Trophoblast cell (in vitro differentiated cells and primary cell): ENCODE results near the gene ZBTB7C.

Experiments used
- DNase-seq, 2 donors: peaks; one replicate each; pipeline ENCODE4 v3.0.0-alpha.2; 2016
- H2AFZ ChIP-seq: 2 replicates; pipeline ENCODE4 v1.6.1; 2013; ENCODE audit warnings: low read length, moderate library complexity, mild to moderate bottlenecking; ENCODE audit not compliant: insufficient read depth, poor library complexity
- H2AK5ac ChIP-seq: 2 replicates; pipeline ENCODE4 v1.6.1; 2013; ENCODE audit warnings: mild to moderate bottlenecking, low read length
- H2BK120ac ChIP-seq: 2 replicates; pipeline ENCODE4 v1.6.1; 2013; ENCODE audit warnings: low read length, mild to moderate bottlenecking, moderate library complexity; ENCODE audit not compliant: insufficient read depth, poor library complexity
- H2BK12ac ChIP-seq: 2 replicates; pipeline ENCODE4 v1.6.1; 2013; ENCODE audit warnings: mild to moderate bottlenecking, low read length, moderate library complexity
- H2BK5ac ChIP-seq: 2 replicates; pipeline ENCODE4 v1.6.1; 2013; ENCODE audit warnings: low read length, low read depth, moderate library complexity, mild to moderate bottlenecking; ENCODE audit not compliant: poor library complexity
- H3K14ac ChIP-seq: 2 replicates; pipeline ENCODE4 v1.6.1; 2013; ENCODE audit warnings: mild to moderate bottlenecking, low read length
- H3K18ac ChIP-seq: 2 replicates; pipeline ENCODE4 v1.6.1; 2013; ENCODE audit warnings: mild to moderate bottlenecking, low read length
- H3K23ac ChIP-seq: 2 replicates; pipeline ENCODE4 v1.6.1; 2013; ENCODE audit warnings: low read length
- H3K27ac ChIP-seq: 2 replicates; pipeline ENCODE4 v1.5.1; 2013; ENCODE audit warnings: low read depth, mild to moderate bottlenecking, inconsistent platforms, low read length, moderate library complexity
- H3K27me3 ChIP-seq: 2 replicates; pipeline ENCODE4 v1.6.1; 2013; ENCODE audit warnings: inconsistent platforms, mild to moderate bottlenecking, low read length, moderate library complexity; ENCODE audit not compliant: insufficient read depth
- H3K36me3 ChIP-seq, 2 experiments: 1 replicate in 1 of 2; 2 replicates in 1 of 2; pipeline ENCODE4 v1.6.1; 2013; ENCODE audit warnings: low read length in 2 of 2, mild to moderate bottlenecking in 2 of 2, moderate library complexity in 1 of 2; ENCODE audit not compliant: insufficient read depth in 2 of 2, control insufficient read depth in 1 of 2
- H3K4ac ChIP-seq: 2 replicates; pipeline ENCODE4 v1.6.1; 2013; ENCODE audit warnings: low read depth, mild to moderate bottlenecking, low read length, moderate library complexity
- H3K4me1 ChIP-seq, 2 experiments: 1 replicate in 1 of 2; 2 replicates in 1 of 2; pipeline ENCODE4 v1.6.1; 2013; ENCODE audit warnings: low read length in 2 of 2, mild to moderate bottlenecking in 2 of 2, moderate library complexity in 1 of 2; ENCODE audit not compliant: insufficient read depth in 2 of 2, control insufficient read depth in 1 of 2
- H3K4me2 ChIP-seq: 2 replicates; pipeline ENCODE4 v1.6.1; 2013; ENCODE audit warnings: inconsistent platforms, mild to moderate bottlenecking, low read length, moderate library complexity
- H3K4me3 ChIP-seq: 2 replicates; pipeline ENCODE4 v1.5.1; 2013; ENCODE audit warnings: mild to moderate bottlenecking, low read depth, low read length, inconsistent platforms
- H3K79me1 ChIP-seq: one replicate; pipeline ENCODE4 v1.6.1; 2013; ENCODE audit warnings: low read length
- H3K79me2 ChIP-seq: 2 replicates; pipeline ENCODE4 v1.6.1; 2013; ENCODE audit warnings: low read length, mild to moderate bottlenecking; ENCODE audit not compliant: control insufficient read depth, insufficient read depth, poor library complexity
- H3K9ac ChIP-seq: 2 replicates; pipeline ENCODE4 v1.6.1; 2013; ENCODE audit warnings: mild to moderate bottlenecking, low read length
- H3K9me3 ChIP-seq: 2 replicates; pipeline ENCODE4 v1.6.1; 2013; ENCODE audit warnings: low read depth, mild to moderate bottlenecking, control low read depth, inconsistent platforms, low read length; ENCODE audit not compliant: insufficient read depth
- H4K12ac ChIP-seq: 2 replicates; pipeline ENCODE4 v1.6.1; 2013; ENCODE audit warnings: low read depth, mild to moderate bottlenecking, low read length, moderate library complexity
- H4K8ac ChIP-seq: 2 replicates; pipeline ENCODE4 v1.6.1; 2013; ENCODE audit warnings: low read depth, mild to moderate bottlenecking, low read length, moderate library complexity
- H4K91ac ChIP-seq: one replicate; pipeline ENCODE4 v1.6.1; 2013; ENCODE audit warnings: low read depth, mild to moderate bottlenecking, low read length, moderate library complexity
- WGBS: extraction: QIAGEN DNeasy Blood & Tissue Kit; methylation state at CpG from one replicate; pipeline ENCODE4 v1.1.7; 2013; ENCODE audit warnings: missing lambda C conversion rate; ENCODE audit not compliant: insufficient read length, insufficient coverage; ENCODE audit errors: extremely low coverage; 5-methylcytosine and 5-hydroxymethylcytosine counted together

Gene ZBTB7C

DNA sequence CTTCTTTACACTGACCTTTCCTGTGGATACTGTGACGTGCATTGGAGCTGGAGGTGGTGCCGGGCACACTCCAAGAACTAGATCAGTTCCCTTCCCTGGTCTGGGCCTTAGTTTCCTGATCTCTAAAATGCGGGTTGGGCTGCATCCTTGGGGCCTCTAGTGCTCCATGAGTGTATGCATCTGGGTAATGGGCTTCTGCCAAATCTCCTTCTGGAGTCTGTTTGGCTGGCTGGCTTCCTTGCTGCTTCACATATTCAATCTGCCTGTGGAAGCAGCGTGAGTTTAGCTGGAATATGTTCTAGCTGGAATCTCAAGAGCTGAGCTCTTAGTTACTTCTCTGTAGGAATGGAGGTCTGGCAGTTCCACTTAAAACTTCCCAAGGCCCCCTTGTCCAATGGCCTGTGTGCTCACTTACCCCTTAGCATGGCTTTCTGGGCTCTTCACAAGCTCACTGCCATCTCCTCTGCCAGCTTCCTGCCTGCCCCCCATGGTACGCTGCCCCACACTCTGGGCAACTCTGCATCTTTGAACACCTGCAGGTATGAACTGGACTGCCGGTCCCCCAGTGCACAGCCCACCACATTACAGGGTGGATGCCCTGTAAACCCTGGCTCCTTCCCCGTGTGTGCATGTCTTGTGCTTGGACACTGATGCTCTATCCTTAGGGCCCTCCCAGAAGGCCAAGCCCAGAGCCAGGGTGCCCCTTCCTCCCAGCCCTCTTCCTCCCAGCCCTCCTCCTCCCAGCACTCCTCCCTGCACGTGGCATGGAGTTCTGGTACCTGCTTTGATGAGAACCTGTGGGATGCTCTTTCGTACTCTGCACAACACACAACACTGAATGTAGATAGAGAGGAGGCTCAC, 375.2 kb downstream of the ZBTB7C start:
- no CpG with 5 or more reads among the region's 9 CpGs for WGBS
- Histone ChIP-seq H4K8ac (no peak overlapping the region), H3K27ac (no peak overlapping the region), H3K9ac (no peak overlapping the region), H3K9me3 (no peaks in the 10 kb centered on the region), H2BK12ac (no peak overlapping the region), H3K79me2 (no peaks in the 10 kb centered on the region), H3K23ac (no peak overlapping the region), H4K12ac (no peak overlapping the region), H2AFZ (no peak overlapping the region), H4K91ac (no peak overlapping the region), H3K14ac (no peak overlapping the region), H3K36me3 (no peaks in the 10 kb centered on the region), H3K27me3 (no peaks in the 10 kb centered on the region), H3K4ac (no peak overlapping the region), H3K79me1 (no peaks in the 10 kb centered on the region), H2BK5ac (no peak overlapping the region), H2AK5ac (no peak overlapping the region), H3K4me2 (no peak overlapping the region), H2BK120ac (no peak overlapping the region), H3K4me1 (no peaks in the 10 kb centered on the region), H3K4me3 (no peak overlapping the region), H3K18ac (no peak overlapping the region)
- DNase-seq = no peak

DNA sequence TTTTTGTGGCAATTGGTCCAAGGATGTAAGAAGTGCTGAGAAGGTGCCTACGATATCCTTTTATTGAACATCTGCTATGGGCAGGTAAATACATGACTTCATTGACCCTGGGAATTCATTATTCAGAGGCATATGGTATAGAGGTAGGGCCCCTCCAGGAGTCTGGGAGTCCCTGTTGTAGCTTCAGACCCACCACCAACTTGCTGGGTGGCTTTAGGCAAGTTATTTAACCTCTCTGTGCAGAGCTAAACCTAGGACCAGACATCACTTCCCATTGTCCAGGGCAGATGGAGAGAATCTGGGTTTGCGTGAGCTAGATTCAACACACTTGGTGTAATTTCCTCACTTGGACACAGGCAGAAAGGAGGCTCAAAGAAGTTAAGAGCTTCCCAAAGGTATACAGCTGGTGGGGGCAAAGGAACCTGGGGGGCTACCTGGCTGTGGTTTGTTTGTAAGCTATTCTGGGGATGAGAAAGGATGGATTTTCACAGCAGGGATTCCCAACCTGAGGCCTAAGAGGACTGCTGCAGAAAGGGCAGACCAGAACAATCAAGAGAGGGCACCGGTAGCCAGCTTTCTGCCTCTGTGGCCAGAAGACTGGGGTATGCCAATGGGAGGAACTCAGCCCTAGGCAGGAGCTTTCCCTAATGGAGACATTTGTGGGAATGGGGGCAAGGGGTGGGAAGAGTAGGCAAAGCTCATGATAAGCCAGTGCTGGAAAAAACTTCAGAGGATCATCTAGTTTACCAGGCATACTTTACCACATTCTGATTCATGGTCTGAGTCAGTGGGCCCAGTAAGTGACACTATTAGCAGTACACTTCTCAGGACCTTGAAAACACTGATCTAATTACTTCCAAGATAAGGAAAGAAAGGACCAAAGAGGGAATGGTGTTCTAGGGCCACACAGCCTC, 376.1 kb downstream of the ZBTB7C start:
- Histone ChIP-seq H3K27me3 (no peaks in the 10 kb centered on the region), H3K79me2 (no peaks in the 10 kb centered on the region), H3K18ac (no peak overlapping the region), H2AFZ (no peak overlapping the region), H3K4ac (no peak overlapping the region), H4K8ac (no peak overlapping the region), H3K9me3 (no peaks in the 10 kb centered on the region), H3K14ac (no peak overlapping the region), H2BK12ac (no peak overlapping the region), H4K91ac (no peak overlapping the region), H4K12ac (no peak overlapping the region), H3K4me3 (no peak overlapping the region), H3K27ac (no peak overlapping the region), H3K36me3 (no peaks in the 10 kb centered on the region), H3K79me1 (no peaks in the 10 kb centered on the region), H2BK5ac (no peak overlapping the region), H3K4me1 (no peaks in the 10 kb centered on the region), H2AK5ac (no peak overlapping the region), H3K9ac (no peak overlapping the region), H2BK120ac (no peak overlapping the region), H3K23ac (no peak overlapping the region), H3K4me2 (no peak overlapping the region)
- no peak for DNase-seq
- WGBS = no CpG with 5 or more reads among the region's 3 CpGs

DNA sequence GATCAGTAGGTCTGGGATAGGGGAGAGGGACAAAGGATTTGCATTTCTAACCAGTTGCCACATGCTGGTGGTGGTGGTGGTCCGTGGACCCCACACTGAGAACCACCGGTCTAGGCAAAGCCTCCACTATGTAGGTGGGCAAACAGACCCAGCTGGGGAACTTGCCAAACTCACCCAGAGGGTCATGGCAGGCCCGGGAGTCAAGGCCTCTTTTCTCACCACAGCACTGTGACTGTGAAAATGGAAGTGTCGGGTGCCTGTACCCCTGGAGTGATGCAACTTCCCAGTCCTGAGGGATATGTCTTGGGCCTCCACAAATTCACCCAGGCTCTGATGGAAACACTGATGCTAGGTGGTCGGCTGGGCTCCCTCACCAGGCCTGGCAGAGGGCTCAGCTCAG, 377.5 kb downstream of the ZBTB7C start:
- no peaks in the 10 kb centered on the region for H3K4me1 ChIP-seq
- no peaks in the 10 kb centered on the region for H3K79me1 ChIP-seq
- no peak overlapping the region for H2AFZ ChIP-seq
- DNase-seq = no peak
- no peak overlapping the region for H4K8ac ChIP-seq
- no peak overlapping the region for H4K12ac ChIP-seq
- no peak overlapping the region for H2AK5ac ChIP-seq
- WGBS = no CpG with 5 or more reads among the region's 5 CpGs
- no peak overlapping the region for H3K9ac ChIP-seq
- no peaks in the 10 kb centered on the region for H3K9me3 ChIP-seq
- H3K4me2 ChIP-seq = no peak overlapping the region
- H3K18ac ChIP-seq = no peak overlapping the region
- no peak overlapping the region for H3K4ac ChIP-seq
- no peak overlapping the region for H3K23ac ChIP-seq
- no peak overlapping the region for H3K14ac ChIP-seq
- H4K91ac ChIP-seq = no peak overlapping the region
- H3K79me2 ChIP-seq = no peaks in the 10 kb centered on the region
- H3K36me3 ChIP-seq = no peaks in the 10 kb centered on the region
- no peak overlapping the region for H3K27ac ChIP-seq
- H3K4me3 ChIP-seq = no peak overlapping the region
- no peaks in the 10 kb centered on the region for H3K27me3 ChIP-seq
- no peak overlapping the region for H2BK12ac ChIP-seq
- H2BK5ac ChIP-seq = no peak overlapping the region
- H2BK120ac ChIP-seq = no peak overlapping the region

DNA sequence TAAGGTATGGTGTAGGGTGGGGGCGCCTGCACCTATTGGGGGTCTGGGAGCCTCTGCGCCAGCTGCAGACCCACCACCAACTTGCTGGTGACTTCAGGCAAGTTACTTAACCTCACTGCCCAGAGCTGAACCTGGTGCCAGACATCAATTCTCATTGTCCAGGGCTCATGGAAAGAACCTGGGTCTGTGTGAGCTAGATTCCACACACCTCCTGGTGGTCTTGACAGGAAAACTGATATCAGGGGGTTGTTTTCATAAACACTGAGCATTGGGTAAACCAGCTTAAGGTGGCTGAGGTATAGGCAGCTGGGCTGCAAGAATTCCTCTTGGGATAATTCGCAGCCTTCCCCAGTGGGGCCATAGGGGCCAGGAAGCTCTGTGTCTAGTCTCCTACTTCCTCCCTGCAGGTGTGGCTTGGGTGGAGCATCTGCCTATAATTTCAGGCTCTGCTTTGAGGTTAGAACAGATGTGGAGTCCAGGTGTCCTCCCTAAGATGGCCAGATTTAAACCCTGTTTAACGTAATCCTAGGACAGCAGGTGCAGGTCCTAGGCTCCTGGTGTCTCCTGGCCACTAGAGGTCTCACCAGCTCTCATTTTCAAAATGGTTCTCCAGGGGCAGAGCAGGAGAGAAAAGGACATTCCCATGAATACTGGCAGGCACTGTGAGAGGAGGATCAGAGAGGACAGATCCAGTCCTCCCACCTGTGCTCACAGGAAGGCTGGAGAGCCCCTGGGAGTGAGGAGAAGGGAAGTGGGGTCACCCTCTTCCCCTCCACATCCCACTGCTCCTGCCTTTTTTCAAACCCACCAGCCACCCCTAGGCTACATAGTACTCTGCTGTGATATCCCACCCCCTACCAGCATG, 378.3 kb downstream of the ZBTB7C start:
- Histone ChIP-seq H3K79me1 (no peaks in the 10 kb centered on the region), H3K9ac (no peak overlapping the region), H3K27ac (no peak overlapping the region), H3K79me2 (no peaks in the 10 kb centered on the region), H3K4me3 (no peak overlapping the region), H3K4me2 (no peak overlapping the region), H3K36me3 (no peaks in the 10 kb centered on the region), H3K18ac (no peak overlapping the region), H2BK5ac (no peak overlapping the region), H2BK12ac (no peak overlapping the region), H4K8ac (no peak overlapping the region), H2BK120ac (no peak overlapping the region), H2AK5ac (no peak overlapping the region), H3K23ac (no peak overlapping the region), H4K91ac (no peak overlapping the region), H2AFZ (no peak overlapping the region), H3K4ac (no peak overlapping the region), H3K14ac (no peak overlapping the region), H3K4me1 (no peaks in the 10 kb centered on the region), H4K12ac (no peak overlapping the region), H3K9me3 (no peaks in the 10 kb centered on the region), H3K27me3 (no peaks in the 10 kb centered on the region)
- no CpG with 5 or more reads among the region's 4 CpGs for WGBS
- peak; percentile 62 to 82 for DNase-seq
